Stimulated activated naive CD8-positive, alpha-beta T cell treated with anti-CD3 and anti-CD28 coated beads, Interleukin-15, amount 100 ng/mL, for 72 hours (primary cell): Measurements from ENCODE around the gene ARIH2.
A peak's percentile ranks its signal among the peaks of the same experiment; 100 is the strongest.

Experiments used
- ATAC-seq: fragments of 150-1000 bp; cut with Tn5 transposase; 2 replicates; pipeline ENCODE4 v1.10.0; 2021; ENCODE audit warnings: mild to moderate bottlenecking, moderate library complexity
- DNase-seq, 2 donors: peaks; one replicate each; pipeline ENCODE4 v3.0.0; 2021 to 2022
- H3K27ac Mint-ChIP-seq, 2 donors: one replicate each; pipeline ENCODE4 v1.8.0; 2022; ENCODE audit warnings: mild to moderate bottlenecking in 2 of 2, mixed read lengths in 2 of 2, moderate library complexity in 2 of 2
- H3K27me3 Mint-ChIP-seq: one replicate; pipeline ENCODE4 v1.8.0; 2022; ENCODE audit warnings: mixed read lengths
- H3K4me1 Mint-ChIP-seq: one replicate; pipeline ENCODE4 v1.8.0; 2022; ENCODE audit warnings: mild to moderate bottlenecking, mixed read lengths
- H3K4me3 Mint-ChIP-seq, 2 donors: one replicate each; pipeline ENCODE4 v1.8.0; 2022; ENCODE audit warnings: mild to moderate bottlenecking in 2 of 2, mixed read lengths in 2 of 2, moderate library complexity in 1 of 2
- H3K9me3 Mint-ChIP-seq, 2 donors: one replicate each; pipeline ENCODE4 v1.8.0; 2022; ENCODE audit warnings: mixed read lengths in 2 of 2

ARIH2 gene

GRCh38 chr3:48915296-48915695 lies 3.3 kb upstream of the ARIH2 start:
- Mint-ChIP-seq H3K9me3 (no peaks in the 10 kb centered on the region), H3K27me3 (no peaks in the 10 kb centered on the region), H3K27ac (peak overlapping the region in 1 of 2 donors; percentile 27), H3K4me1 (peaks cover 25% of the 10 kb centered on the region), H3K4me3 (peak overlapping the region in 1 of 2 donors; percentile 7)
- DNase-seq (peak in 1 of 2 donors; percentile 28), ATAC-seq (no peak)

- DNase-seq = peak; percentile 69 to 74
- Mint-ChIP-seq H3K9me3 (no peaks in the 10 kb centered on the region), H3K4me1 (peaks cover 37% of the 10 kb centered on the region), H3K27ac (peak overlapping the region; percentile 99), H3K27me3 (no peaks in the 10 kb centered on the region), H3K4me3 (peak overlapping the region; percentile 89 to 95)
- peak; percentile 26 for ATAC-seq
Observed at GRCh38 chr3:48919215-48920138, 835 bp downstream of the ARIH2 start.

- ATAC-seq (peak; percentile 56), DNase-seq (no peak)
- peak overlapping the region; percentile 59 to 65 for H3K4me3 Mint-ChIP-seq
- H3K4me1 Mint-ChIP-seq = peaks cover 58% of the 10 kb centered on the region
- H3K27ac Mint-ChIP-seq = peak overlapping the region; percentile 75 to 95
- no peaks in the 10 kb centered on the region for H3K9me3 Mint-ChIP-seq
- H3K27me3 Mint-ChIP-seq = no peaks in the 10 kb centered on the region
Observed at GRCh38 chr3:48926425-48927392, 8.1 kb downstream of the ARIH2 start.

GRCh38 chr3:48927928-48928327 lies 9.3 kb downstream of the ARIH2 start:
- no peaks in the 10 kb centered on the region for H3K9me3 Mint-ChIP-seq
- peak overlapping the region; percentile 29 to 65 for H3K4me3 Mint-ChIP-seq
- no peak for DNase-seq
- peaks cover 61% of the 10 kb centered on the region for H3K4me1 Mint-ChIP-seq
- no peaks in the 10 kb centered on the region for H3K27me3 Mint-ChIP-seq
- H3K27ac Mint-ChIP-seq = peak overlapping the region in 1 of 2 donors; percentile 88
- peak; percentile 91 for ATAC-seq

GRCh38 chr3:48928679-48929078 lies 10.0 kb downstream of the ARIH2 start:
- Mint-ChIP-seq H3K27ac (peak overlapping the region; percentile 51 to 88), H3K27me3 (no peaks in the 10 kb centered on the region), H3K4me1 (peaks cover 64% of the 10 kb centered on the region), H3K4me3 (peak overlapping the region; percentile 26 to 47), H3K9me3 (no peaks in the 10 kb centered on the region)
- no peak for ATAC-seq
- DNase-seq = no peak

GRCh38 chr3:48929358-48930035 lies 10.9 kb downstream of the ARIH2 start:
- no peaks in the 10 kb centered on the region for H3K27me3 Mint-ChIP-seq
- H3K4me1 Mint-ChIP-seq = peaks cover 70% of the 10 kb centered on the region
- peak overlapping the region in 1 of 2 donors; percentile 50 for H3K4me3 Mint-ChIP-seq
- no peak for ATAC-seq
- DNase-seq = no peak
- no peaks in the 10 kb centered on the region for H3K9me3 Mint-ChIP-seq
- peak overlapping the region in 1 of 2 donors; percentile 37 for H3K27ac Mint-ChIP-seq

- H3K27me3 Mint-ChIP-seq = no peaks in the 10 kb centered on the region
- H3K27ac Mint-ChIP-seq = no peak overlapping the region
- H3K4me1 Mint-ChIP-seq = peaks cover 69% of the 10 kb centered on the region
- no peak for ATAC-seq
- DNase-seq = no peak
- no peaks in the 10 kb centered on the region for H3K9me3 Mint-ChIP-seq
- no peak overlapping the region for H3K4me3 Mint-ChIP-seq
Observed at GRCh38 chr3:48930590-48930989, 11.9 kb downstream of the ARIH2 start.

- Mint-ChIP-seq H3K9me3 (no peaks in the 10 kb centered on the region), H3K4me3 (peak overlapping the region in 1 of 2 donors; percentile 7), H3K4me1 (peaks cover 60% of the 10 kb centered on the region), H3K27me3 (no peaks in the 10 kb centered on the region), H3K27ac (no peak overlapping the region)
- ATAC-seq (no peak), DNase-seq (no peak)
Observed at GRCh38 chr3:48931944-48932580, 13.4 kb downstream of the ARIH2 start.

GRCh38 chr3:48934333-48934991 lies 15.8 kb downstream of the ARIH2 start:
- no peaks in the 10 kb centered on the region for H3K9me3 Mint-ChIP-seq
- no peak for ATAC-seq
- no peaks in the 10 kb centered on the region for H3K27me3 Mint-ChIP-seq
- no peak overlapping the region for H3K4me3 Mint-ChIP-seq
- H3K4me1 Mint-ChIP-seq = peaks cover 51% of the 10 kb centered on the region
- H3K27ac Mint-ChIP-seq = peak overlapping the region in 1 of 2 donors; percentile 11
- no peak for DNase-seq

- ATAC-seq = no peak
- Mint-ChIP-seq H3K27ac (no peak overlapping the region), H3K27me3 (no peaks in the 10 kb centered on the region), H3K4me3 (no peak overlapping the region), H3K9me3 (no peaks in the 10 kb centered on the region), H3K4me1 (peaks cover 46% of the 10 kb centered on the region)
- DNase-seq = no peak
Observed at GRCh38 chr3:48935530-48935929, 16.9 kb downstream of the ARIH2 start.

GRCh38 chr3:48938156-48938555 lies 19.5 kb downstream of the ARIH2 start:
- Mint-ChIP-seq H3K27me3 (no peaks in the 10 kb centered on the region), H3K9me3 (no peaks in the 10 kb centered on the region), H3K27ac (peak overlapping the region in 1 of 2 donors; percentile 86), H3K4me1 (peaks cover 34% of the 10 kb centered on the region), H3K4me3 (no peak overlapping the region)
- ATAC-seq (no peak), DNase-seq (no peak)

GRCh38 chr3:48938689-48939088 lies 20.0 kb downstream of the ARIH2 start:
- H3K9me3 Mint-ChIP-seq = no peaks in the 10 kb centered on the region

GRCh38 chr3:48945432-48945831 lies 26.8 kb downstream of the ARIH2 start:
- H3K4me1 Mint-ChIP-seq = peaks cover 43% of the 10 kb centered on the region
- H3K27me3 Mint-ChIP-seq = no peaks in the 10 kb centered on the region
- peak; percentile 67 for ATAC-seq
- H3K4me3 Mint-ChIP-seq = peak overlapping the region; percentile 23 to 67
- DNase-seq = no peak
- H3K27ac Mint-ChIP-seq = peak overlapping the region; percentile 19 to 64
- no peaks in the 10 kb centered on the region for H3K9me3 Mint-ChIP-seq

More at GRCh38 chr3:48938689-48939088, 20.0 kb downstream of the ARIH2 start:
- no peaks in the 10 kb centered on the region for H3K27me3 Mint-ChIP-seq
- no peak for ATAC-seq
- H3K27ac Mint-ChIP-seq = no peak overlapping the region
- DNase-seq = no peak
- peaks cover 36% of the 10 kb centered on the region for H3K4me1 Mint-ChIP-seq
- H3K4me3 Mint-ChIP-seq = no peak overlapping the region

- Mint-ChIP-seq H3K9me3 (no peaks in the 10 kb centered on the region), H3K27ac (peak overlapping the region; percentile 68), H3K4me1 (peaks cover 44% of the 10 kb centered on the region), H3K27me3 (no peaks in the 10 kb centered on the region), H3K4me3 (peak overlapping the region in 1 of 2 donors; percentile 67)
- no peak for DNase-seq
- peak; percentile 20 for ATAC-seq
Observed at GRCh38 chr3:48945891-48946549, 27.4 kb downstream of the ARIH2 start.
